HG03025 (cell line): Measurements from ENCODE around the gene STMN3.

ENCODE experiments used
- ATAC-seq: cut with Tn5 transposase; IDR thresholded peaks from one replicate; pipeline ENCODE4 v1.9.1; 2021; ENCODE audit warnings: mild to moderate bottlenecking, moderate library complexity; ENCODE audit not compliant: unreplicated experiment, low FRiP score

Gene STMN3

GRCh38 chr20:63653041-63653973 lies at the start of gene STMN3:
Gene STMN3 (minus strand): TSS chr20:63653424. CDS start chr20:63653345, 79 bp downstream.
- ATAC-seq: no peak

DNA sequence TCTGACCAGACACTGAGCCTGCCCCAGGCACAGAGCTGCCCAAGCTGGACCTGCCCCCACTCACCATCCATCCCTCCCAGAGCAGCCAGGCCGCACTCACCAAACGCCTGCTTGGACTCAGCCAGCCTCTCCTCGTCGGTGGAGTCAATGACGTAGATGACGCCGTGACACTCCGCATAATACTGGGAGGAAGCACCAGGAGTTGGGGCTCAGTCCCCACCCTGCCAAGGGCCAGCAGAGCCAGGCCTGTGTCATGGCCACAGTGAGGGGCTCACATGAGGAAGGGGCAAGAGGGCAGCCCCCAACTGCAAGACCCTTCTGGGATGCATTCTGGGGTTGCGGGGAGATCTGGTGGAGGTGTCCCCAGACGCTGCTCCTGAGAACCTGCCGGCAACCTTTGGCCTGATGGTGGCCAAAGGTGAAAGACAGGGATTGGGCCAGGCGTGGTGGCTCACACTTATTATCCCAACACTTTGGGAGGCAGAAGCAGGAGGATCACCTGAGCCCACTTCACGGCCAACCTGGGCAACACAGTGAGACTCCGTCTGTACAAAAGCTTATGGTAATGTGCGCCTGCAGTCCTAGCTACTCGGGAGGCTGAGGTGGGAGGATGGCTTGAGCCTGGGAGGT lies 48.9 kb upstream of the STMN3 start:
- ATAC-seq: no peak

DNA sequence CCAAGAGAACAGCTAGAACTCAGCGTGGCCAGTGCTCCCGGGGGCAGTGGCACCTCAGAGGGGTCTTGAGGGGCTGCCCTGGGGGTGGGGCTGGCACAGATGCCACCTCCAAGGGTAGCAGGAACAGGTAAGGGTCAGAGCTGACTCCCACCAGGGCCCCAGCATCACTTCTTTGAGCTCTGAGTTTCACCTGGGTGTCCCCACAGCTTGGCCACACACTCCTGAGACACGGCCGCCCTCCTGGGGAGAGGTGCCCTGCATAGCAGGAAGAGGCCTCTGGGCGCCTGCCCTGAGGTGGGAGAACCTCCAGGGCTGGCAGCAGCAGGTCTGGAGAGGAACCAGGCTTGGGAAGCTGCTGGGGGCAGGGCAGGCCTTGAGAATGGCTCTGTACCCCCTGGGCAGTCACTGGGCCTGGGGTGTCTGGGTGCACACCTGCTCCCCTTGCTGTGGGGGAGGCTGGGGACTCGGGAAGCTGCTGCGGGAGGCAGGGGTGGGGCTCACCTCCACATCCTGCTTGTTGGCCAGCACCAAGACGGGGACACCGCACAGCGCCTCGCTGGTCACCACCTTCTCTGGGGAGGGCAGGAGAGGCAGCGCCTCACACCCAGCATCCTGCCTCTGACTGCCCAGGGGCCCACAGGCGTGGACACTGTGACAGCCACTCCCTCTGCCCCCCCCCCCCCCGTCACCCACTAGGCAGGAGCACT lies 48.3 kb upstream of the STMN3 start:
- no peak for ATAC-seq

GRCh38 chr20:63701051-63701328 lies 47.8 kb upstream of the STMN3 start:
- no peak for ATAC-seq

GRCh38 chr20:63700199-63701050 lies 47.2 kb upstream of the STMN3 start:
- no peak for ATAC-seq

DNA sequence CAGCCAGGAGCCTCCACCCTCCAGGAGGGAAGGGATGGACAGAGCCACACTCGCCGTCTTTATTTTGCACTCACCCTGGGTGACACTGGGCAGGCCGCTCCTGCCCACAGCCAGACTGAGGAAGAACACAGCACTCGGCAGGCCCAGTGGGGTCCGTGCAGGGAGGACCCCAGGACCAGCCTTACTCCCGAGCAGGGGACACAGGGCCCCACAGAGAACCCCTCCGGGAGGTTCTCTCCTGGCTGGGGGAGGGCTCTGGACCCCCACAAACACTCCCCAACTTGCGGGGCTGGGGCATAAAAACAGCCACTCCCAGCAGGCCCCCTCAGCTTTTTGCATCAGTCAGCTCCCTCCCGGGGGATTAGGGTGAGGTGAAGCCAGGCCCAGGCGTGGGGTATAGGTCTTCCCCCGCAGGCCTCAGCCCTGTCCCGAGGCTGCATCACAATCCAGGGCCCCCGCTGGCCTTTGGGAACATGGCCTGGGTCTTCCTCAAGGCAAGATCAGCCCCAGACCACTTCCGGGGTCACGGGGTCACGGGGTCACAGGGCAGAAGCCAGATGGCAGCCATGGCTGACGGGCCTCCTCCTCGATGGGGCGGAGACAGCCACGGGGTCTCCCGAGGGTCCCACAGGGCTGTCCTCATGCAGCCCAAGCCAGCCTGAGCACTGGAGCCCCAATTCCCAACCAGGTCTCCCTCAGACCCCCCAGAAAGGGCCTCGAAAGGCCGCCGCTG lies 46.4 kb upstream of the STMN3 start:
- no peak for ATAC-seq

DNA sequence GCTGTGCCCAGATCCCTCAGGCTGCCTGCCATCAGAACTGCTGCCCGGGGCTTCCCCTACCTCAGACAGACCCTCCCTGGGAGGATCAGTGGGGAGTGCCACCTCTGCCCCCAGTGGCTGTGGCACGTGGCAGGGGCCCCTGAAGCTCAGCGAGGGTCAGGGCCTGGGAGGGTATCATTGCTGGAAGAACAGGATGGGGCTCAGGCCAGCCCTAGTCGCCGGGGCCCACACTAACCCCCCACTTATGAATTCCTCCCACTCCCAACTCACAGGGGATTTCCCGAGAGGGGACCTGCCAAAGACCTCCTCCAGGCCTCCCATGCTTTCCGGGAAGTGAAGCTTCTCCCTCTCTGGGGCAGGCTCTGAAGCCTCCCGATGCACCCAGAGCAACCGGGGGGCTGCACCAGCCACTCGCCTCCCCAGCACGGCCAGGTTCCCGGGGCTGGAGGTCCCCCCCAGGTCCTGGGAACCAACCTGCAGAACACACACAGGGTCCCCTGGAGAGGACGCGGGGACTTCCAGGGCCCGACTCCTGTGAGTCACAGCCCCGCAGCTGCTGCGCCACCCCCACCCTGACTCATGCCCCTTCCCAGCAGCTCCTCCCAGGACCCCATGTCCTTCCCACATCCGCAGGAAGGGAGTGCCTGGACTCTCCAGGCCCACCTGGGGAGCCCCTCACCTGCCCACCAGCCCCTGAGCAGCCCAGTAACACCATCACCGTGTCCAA lies 45.7 kb upstream of the STMN3 start:
- no peak for ATAC-seq

- ATAC-seq: no peak
Observed at GRCh38 chr20:63697868-63698545, 44.8 kb upstream of the STMN3 start.

- no peak for ATAC-seq
Observed at GRCh38 chr20:63697357-63697867, 44.2 kb upstream of the STMN3 start.

DNA sequence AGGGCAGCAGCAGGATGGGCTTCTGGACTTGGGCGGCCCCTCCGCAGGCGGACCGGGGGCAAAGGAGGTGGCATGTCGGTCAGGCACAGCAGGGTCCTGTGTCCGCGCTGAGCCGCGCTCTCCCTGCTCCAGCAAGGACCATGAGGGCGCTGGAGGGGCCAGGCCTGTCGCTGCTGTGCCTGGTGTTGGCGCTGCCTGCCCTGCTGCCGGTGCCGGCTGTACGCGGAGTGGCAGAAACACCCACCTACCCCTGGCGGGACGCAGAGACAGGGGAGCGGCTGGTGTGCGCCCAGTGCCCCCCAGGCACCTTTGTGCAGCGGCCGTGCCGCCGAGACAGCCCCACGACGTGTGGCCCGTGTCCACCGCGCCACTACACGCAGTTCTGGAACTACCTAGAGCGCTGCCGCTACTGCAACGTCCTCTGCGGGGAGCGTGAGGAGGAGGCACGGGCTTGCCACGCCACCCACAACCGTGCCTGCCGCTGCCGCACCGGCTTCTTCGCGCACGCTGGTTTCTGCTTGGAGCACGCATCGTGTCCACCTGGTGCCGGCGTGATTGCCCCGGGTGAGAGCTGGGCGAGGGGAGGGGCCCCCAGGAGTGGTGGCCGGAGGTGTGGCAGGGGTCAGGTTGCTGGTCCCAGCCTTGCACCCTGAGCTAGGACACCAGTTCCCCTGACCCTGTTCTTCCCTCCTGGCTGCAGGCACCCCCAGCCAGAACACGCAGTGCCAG lies 43.6 kb upstream of the STMN3 start, which contains the start of gene TNFRSF6B:
Gene TNFRSF6B, plus strand, starts transcription at position 25 of the 729 bp plus-strand sequence. Its CDS starts 116 bp downstream, at position 141.
- ATAC-seq: no peak

GRCh38 chr20:63696306-63696627 lies 43.0 kb upstream of the STMN3 start:
- ATAC-seq: no peak

- ATAC-seq: no peak
Observed at GRCh38 chr20:63695424-63696305, 42.4 kb upstream of the STMN3 start.

DNA sequence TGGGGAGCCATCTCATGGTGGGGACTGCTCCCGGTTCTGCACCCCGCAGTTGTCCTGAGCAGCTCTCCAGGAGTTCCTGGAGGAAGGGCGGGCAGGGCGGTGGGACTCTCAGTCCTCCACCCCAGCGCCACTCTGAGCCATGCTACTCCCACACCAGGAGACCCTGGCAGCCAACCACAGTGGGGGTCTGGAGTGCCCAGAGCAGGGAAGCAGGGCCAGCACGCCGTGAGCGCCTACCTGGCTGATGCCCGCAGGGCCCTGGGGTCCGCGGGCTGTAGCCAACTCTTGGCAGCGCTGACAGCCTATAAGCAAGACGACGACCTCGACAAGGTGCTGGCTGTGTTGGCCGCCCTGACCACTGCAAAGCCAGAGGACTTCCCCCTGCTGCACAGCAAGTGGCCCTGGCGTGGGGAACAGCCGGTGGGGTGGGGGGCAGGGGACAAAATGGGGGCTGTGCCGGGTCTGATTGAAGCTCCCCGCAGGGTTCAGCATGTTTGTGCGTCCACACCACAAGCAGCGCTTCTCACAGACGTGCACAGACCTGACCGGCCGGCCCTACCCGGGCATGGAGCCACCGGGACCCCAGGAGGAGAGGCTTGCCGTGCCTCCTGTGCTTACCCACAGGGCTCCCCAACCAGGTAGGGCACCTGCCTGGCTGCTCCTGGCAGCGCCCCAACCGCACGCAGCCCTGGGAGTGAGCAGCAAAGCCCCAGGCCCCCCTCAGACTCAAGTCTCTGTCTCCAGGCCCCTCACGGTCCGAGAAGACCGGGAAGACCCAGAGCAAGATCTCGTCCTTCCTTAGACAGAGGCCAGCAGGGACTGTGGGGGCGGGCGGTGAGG lies 41.6 kb upstream of the STMN3 start:
- no peak for ATAC-seq

GRCh38 chr20:63693733-63694583 lies 40.7 kb upstream of the STMN3 start:
- no peak for ATAC-seq

- no peak for ATAC-seq
Observed at GRCh38 chr20:63693083-63693732, 40.0 kb upstream of the STMN3 start.
